NCI-H510A treated with DMSO at 0.1 percent for 48 hours (cell line): ENCODE data around the gene CCDC185.

Experiments
- DNase-seq: peaks from one replicate; lab custom pipeline; 2025; lab: John Stamatoyannopoulos, UW

CCDC185 gene

DNA sequence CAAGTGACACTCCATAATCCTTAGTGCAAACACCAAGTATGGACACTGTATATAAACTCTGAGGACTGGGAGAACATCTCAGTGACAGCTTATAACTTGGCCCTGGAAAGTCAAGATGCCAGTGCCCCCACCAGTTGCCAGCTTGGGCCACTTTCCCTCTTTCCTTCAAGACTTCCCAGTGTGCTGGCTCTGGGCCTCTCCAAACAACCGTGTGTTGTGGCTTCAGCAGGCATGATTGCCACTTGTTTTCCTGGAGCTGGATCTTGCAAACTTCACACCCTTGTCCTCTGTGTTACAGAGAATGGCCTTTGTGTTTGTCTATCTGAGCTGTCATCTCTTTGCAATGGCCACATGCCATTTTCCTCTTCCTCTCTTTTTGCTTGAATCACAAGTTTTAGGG, 37.0 kb downstream of the CCDC185 start:
- DNase-seq, result no peak

DNA sequence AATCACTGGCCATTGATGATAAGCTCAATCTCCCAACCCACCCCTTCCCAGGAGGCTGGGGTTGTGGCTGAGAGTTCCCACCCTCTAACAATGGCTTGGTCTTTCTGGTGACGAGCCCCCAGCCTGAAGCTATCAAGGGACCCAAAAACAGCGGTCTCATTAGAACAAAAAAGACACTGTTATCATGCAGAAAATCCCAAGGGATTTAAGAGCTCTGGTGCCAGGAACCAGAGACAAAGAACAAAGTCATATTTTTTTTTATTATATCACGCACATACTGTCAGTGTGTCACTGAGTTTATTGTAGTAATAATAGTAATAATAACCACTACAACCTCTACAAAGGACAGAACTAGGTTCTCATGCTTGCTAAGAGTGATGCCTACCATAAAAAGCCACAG, 43.9 kb downstream of the CCDC185 start:
- no peak for DNase-seq

GRCh38 chr1:223443397-223443796, 50.2 kb downstream of the CCDC185 start:
- DNase-seq, result no peak

GRCh38 chr1:223444411-223444810, 51.2 kb downstream of the CCDC185 start:
- DNase-seq, result no peak
